AG10803 (cell line): ENCODE measurements around the gene SFTPD.
"Not testable (repeated sequence)": the region's sequence is repeated elsewhere in the genome, so short reads cannot be mapped to it uniquely, and the experiment has no call there.

Experiments used
- DNase-seq: peaks from one replicate; pipeline ENCODE4 v3.0.0; 2010; ENCODE audit warnings: low read depth
- H3K4me3 ChIP-seq: 2 replicates; pipeline ENCODE4 v1.5.1; 2011; ENCODE audit warnings: mild to moderate bottlenecking, low read length, control low read depth
- CTCF ChIP-seq: conservative IDR thresholded peaks from 2 replicates; pipeline ENCODE4 v1.5.1; 2011; ENCODE audit warnings: mild to moderate bottlenecking, low read length, control low read depth, inconsistent platforms

SFTPD gene

GRCh38 chr10:79904671-79905321 is 44.1 kb downstream of the SFTPD start:
- peak; percentile 68 for DNase-seq
- H3K4me3 ChIP-seq: peak overlapping the region; percentile 77
- TF ChIP-seq CTCF: no peak

- H3K4me3 ChIP-seq, DNase-seq: not testable (repeated sequence)
Observed at GRCh38 chr10:79901571-79901970, 47.3 kb downstream of the SFTPD start.

DNA sequence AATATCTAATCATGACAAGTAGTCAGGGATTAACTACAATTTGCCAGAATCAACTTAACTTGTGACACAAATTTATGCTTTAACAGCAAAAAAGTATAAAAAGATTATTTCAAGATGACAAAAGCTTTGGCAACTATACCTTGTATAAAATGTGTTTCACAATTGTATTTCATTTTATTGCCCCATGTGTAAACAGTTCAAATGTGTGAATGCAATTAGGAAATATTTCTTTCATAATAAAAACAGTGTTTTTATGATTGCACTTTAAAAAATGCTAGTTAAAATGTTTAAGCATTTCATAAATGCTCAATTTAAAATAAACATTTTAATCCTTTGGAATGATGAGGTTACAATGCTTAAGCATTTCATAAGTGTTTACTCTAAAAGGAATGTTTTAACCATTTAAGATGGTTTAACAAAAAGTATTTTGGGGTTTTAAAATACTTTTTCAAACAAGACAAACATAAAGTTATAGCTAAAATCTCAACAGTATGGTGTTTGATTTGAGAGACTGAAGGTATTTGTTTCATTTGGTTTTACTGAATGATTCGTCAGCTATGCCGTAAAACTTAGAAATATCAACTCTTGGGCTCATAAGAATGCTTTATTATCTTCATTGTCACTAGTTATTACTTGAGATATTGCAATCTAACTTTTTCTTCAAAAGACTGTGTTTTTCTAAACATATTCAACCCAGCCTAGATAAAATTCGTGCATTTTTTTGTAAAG is 50.1 kb downstream of the SFTPD start:
- H3K4me3 ChIP-seq: no peak overlapping the region
- peak; percentile 76 for DNase-seq
- TF ChIP-seq CTCF: no peak

DNA sequence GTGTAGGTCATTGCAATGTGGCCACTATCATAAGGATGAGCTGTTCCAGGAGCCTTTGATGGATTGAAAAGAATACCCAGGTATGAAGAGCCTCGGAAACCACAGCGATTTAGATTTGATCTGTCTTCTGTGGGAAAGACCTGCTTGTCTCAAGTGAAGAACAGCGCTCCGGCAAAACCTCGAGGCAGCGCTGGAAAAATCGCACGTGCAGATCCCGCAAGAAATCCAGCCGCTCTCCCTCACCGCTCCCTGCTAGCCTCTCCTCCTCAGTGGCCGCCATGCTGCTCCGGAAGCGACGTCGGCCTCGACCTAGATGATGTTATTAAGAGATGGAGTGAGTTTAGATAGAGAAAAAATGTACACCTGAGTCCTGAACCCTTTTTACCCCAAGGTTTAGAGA is 56.0 kb downstream of the SFTPD start:
- DNase-seq, H3K4me3 ChIP-seq: not testable (repeated sequence)

- TF ChIP-seq CTCF: no peak
- H3K4me3 ChIP-seq: no peak overlapping the region
- no peak for DNase-seq
Observed at GRCh38 chr10:79890469-79890868, 58.4 kb downstream of the SFTPD start.

GRCh38 chr10:79888984-79889383 is 59.9 kb downstream of the SFTPD start:
- not testable (repeated sequence) for DNase-seq, H3K4me3 ChIP-seq
